Stimulated activated naive B cell treated with anti-CD40 and anti-IgM and Interleukin-4, amounts not matched to agents 10 μg/mL and 1 μg/mL and 100 μg/mL, for 72 hours (primary cell): ENCODE results near the gene IL1RN.

ENCODE experiments used
- ATAC-seq, 2 donors: fragments of 150-1000 bp; cut with Tn5 transposase; replicated peaks; 2 replicates each; pipeline ENCODE4 v1.10.0; 2021; ENCODE audit warnings: moderate library complexity in 1 of 2
- DNase-seq: peaks from one replicate; pipeline ENCODE4 v3.0.0; 2021
- H3K27ac Mint-ChIP-seq: one replicate; pipeline ENCODE4 v1.8.0; 2022; ENCODE audit warnings: mild to moderate bottlenecking, mixed read lengths
- H3K27me3 Mint-ChIP-seq, 2 donors: one replicate each; pipeline ENCODE4 v1.8.0; 2022; ENCODE audit warnings: mixed read lengths in 2 of 2
- H3K36me3 Mint-ChIP-seq, 2 donors: one replicate each; pipeline ENCODE4 v1.8.0; 2022; ENCODE audit warnings: mixed read lengths in 2 of 2, mild to moderate bottlenecking in 1 of 2
- H3K4me1 Mint-ChIP-seq, 2 donors: one replicate each; pipeline ENCODE4 v1.8.0; 2022; ENCODE audit warnings: mixed read lengths in 2 of 2, mild to moderate bottlenecking in 1 of 2
- H3K4me3 Mint-ChIP-seq, 2 donors: one replicate each; pipeline ENCODE4 v1.8.0; 2022; ENCODE audit warnings: mild to moderate bottlenecking in 2 of 2, mixed read lengths in 2 of 2, moderate library complexity in 1 of 2
- H3K9me3 Mint-ChIP-seq, 2 donors: one replicate each; pipeline ENCODE4 v1.8.0; 2022; ENCODE audit warnings: mixed read lengths in 2 of 2, mild to moderate bottlenecking in 1 of 2

IL1RN gene

DNA sequence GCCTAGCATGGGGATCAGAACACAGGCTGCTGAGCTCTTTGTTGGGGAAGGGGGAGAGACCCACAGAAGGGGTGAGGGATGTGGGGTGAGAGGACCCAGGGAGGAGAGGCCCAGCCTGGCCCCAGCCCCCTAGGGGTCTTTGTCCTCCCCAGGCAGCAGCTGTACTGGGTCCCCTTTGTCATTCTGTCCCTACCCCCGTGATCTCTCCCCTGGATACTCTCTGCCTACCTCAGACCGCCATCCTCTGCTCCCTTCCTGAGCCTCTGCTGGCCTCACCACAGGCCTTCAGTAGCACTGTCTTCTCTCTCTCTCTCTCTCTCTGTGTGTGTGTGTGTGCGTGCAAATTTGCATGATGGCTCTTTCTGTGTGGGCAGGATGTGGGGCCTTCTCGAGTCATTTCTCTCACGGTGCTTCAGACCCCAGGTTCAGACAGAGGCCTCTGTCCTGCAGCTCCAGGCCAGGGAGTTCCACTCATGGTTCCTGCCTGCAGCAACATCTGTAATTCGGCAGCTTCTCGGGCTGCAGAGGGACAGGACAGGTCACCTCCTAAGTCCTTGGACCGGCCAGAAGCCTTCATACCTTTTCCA is 47.7 kb downstream of the IL1RN start:
- Mint-ChIP-seq H3K9me3 (peaks cover 4 to 5% of the 10 kb centered on the region in 2 donors), H3K4me3 (peak overlapping the region; percentile 81 to 82)
- DNase-seq = peak; percentile 73

DNA sequence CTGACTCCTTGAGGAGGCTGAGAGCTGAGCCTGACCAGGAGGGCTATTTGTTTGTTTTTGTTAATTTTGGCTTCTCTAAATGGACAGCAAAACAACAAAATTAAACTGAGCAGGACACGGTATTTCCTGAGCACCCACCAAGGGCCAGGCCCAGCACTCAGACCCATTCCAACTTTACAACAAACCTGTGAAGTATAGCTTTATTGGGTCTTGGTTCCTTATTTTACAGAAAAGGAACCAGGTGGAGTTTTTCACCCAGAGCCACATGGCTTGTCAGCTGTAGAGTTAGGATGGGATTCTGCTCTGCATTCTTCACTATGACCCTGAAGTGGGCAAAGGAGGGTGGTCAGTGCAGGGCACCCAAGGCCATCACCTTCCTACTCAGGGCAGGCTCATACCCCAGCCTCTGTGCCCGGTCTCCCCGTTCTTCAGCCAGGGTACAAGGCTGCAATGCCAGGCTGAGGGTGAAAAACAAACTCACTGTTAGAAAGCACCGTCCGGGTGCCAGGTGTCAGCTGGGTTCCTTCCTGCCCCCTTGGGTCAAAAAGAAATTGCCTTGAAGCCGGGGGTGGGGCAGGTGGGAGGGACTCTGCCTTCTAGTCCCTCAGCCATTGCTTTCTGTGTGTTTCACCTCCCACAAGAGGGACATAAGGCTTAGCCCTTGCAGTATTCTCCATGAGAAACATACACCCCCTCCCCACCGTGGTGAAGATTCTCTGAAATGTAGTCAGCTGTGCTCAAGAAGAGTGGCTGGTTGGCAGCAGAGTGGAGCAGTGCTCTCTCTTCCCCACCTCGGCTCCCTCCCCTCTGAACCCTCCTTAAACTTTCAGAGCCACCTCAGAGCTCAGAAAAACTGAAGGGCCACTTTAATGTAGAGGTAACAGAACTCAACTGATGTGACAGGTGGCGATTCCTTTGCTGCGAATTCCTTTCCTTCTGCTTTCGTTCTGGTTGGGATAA is 48.6 kb downstream of the IL1RN start:
- H3K36me3 Mint-ChIP-seq = peaks cover 37 to 63% of the 10 kb centered on the region in 2 donors

More for the DNA sequence above, 47.7 kb downstream of the IL1RN start:
- ATAC-seq = peak; percentile 74
- H3K27ac Mint-ChIP-seq = peak overlapping the region; percentile 85
- peaks cover 35 to 56% of the 10 kb centered on the region in 2 donors for H3K36me3 Mint-ChIP-seq
- H3K4me1 Mint-ChIP-seq = peaks cover 61 to 85% of the 10 kb centered on the region in 2 donors
- H3K27me3 Mint-ChIP-seq = no peaks in the 10 kb centered on the region

DNA sequence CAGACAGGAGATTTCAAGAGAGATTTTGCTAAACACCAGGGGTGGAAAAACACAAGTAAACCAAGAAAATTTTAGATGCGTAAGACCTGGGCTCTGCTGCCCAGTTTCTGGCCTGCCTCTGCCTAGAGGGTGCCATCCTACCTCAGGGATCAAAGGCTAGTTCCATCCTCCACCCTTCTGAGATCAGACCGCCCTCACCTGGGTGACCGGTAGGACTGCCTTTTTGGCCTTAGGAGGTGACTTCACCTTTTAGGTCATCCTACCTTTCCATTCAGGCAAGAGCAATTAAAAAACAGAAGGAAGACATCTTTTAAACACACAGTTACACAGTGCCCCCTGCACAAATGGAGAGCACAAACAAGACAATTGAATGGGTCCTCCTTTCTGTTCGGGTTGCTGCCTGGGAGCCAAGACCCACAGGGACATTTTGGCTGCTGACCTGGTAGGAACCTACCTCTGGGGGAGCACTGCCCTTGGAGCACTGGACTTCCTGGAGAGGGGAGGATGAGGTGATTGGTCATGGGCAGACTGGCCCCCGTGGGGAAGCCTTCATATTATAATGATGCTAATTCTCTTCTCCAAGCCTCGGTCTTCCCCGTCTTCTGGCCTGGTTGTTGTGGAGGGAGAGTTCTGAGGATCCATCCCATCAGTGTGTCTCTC is 49.4 kb downstream of the IL1RN start:
- Mint-ChIP-seq H3K27ac (peak overlapping the region; percentile 88), H3K4me1 (peaks cover 62 to 91% of the 10 kb centered on the region in 2 donors), H3K9me3 (no peaks in the 10 kb centered on the region), H3K4me3 (peak overlapping the region; percentile 81 to 82), H3K36me3 (peaks cover 33 to 66% of the 10 kb centered on the region in 2 donors), H3K27me3 (no peaks in the 10 kb centered on the region)
- DNase-seq = no peak
- no peak for ATAC-seq

More for the DNA sequence above, 48.6 kb downstream of the IL1RN start:
- ATAC-seq = peak; percentile 8 to 29
- Mint-ChIP-seq H3K4me3 (peak overlapping the region; percentile 81 to 82), H3K4me1 (peaks cover 65 to 91% of the 10 kb centered on the region in 2 donors), H3K27ac (peak overlapping the region; percentile 88), H3K9me3 (peaks cover 3% of the 10 kb centered on the region in 2 donors), H3K27me3 (no peaks in the 10 kb centered on the region)
- no peak for DNase-seq

DNA sequence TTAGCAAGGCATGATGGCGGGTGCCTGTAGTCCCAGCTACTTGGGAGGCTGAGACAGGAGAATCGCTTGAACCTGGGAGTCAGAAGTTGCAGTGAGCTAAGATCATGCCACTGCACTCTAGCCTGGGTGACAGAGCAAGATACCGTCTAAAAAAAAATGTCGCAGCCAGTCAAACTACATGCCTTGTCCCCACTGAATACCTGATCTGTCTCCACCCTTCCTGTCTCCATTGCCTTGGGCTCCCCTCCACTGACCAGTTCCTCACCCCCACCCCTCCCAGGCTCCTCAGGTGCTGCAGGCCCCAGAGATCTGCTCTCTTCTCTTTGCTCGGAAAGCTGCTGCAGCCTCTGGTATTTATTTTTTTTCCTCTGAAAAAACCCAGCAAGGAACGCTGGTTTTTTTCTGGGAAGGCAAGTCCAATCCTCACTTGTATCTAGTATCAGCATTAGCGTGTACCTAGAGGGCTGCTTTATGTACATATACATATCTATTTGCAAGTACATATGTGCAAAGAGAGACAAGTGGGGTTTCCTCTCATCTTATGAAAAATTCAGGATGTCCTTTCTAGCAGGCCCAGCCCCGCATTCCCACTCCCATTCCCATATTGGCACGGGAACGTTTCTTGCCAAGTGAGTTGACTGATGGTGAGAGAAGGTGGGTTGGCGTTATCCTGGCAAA is 50.8 kb downstream of the IL1RN start:
- peaks cover 60 to 91% of the 10 kb centered on the region in 2 donors for H3K4me1 Mint-ChIP-seq
- peak overlapping the region; percentile 26 to 48 for H3K4me3 Mint-ChIP-seq
- H3K36me3 Mint-ChIP-seq = peaks cover 41 to 72% of the 10 kb centered on the region in 2 donors
- H3K27ac Mint-ChIP-seq = peak overlapping the region; percentile 28
- no peaks in the 10 kb centered on the region for H3K9me3 Mint-ChIP-seq
- ATAC-seq = no peak
- DNase-seq = no peak
- no peaks in the 10 kb centered on the region for H3K27me3 Mint-ChIP-seq

DNA sequence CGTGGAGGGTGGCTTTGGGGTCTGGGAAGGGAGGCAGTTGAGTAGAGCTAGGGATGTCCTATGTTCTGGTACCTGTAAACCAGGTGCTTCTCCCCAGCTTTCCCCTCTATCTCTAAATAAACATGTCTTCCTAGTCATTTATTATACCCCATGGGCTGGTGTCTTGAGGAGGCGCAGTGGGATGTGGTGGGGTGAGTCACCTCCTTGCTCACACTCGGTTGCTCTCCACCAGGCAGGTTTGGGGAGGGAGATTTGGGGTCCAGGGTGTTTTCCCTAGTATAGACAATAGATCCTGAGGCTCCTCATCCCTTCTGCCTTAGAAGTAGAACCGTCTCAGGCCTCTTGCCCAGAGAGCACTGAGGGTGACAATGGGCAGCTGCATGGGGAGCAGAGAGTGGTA is 51.5 kb downstream of the IL1RN start:
- no peak for ATAC-seq
- Mint-ChIP-seq H3K4me3 (peak overlapping the region; percentile 14 to 67), H3K36me3 (peaks cover 43 to 75% of the 10 kb centered on the region in 2 donors)

DNA sequence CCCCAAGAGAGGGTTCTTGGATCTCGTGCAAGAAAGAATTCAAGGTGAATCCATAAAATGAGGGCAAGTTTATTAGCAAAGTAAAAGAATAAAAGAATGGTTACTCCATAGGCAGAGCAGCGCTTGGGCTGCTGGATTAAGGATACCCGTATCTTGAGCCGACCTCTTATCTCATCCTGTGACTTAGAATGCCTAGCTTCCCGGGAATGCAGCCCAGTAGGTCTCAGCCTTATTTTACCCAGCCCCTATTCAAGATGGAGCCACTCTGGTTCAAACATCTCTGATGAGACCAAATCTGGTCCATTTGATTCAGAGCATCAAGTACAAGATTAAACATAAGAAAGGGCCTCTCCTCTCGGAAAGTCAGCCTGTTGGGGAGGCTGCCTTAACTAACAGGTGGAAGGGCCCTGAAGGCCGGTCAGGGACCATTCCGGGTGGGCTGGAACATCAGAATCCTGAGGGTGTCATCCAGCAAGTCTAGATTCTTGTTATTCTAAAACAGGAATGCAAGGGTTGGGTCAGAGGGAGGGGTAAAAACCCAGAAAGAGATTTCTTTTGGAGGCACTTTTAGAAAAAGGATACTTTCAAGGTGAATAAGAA is 52.1 kb downstream of the IL1RN start:
- Mint-ChIP-seq H3K36me3 (peaks cover 42 to 71% of the 10 kb centered on the region in 2 donors), H3K9me3 (no peaks in the 10 kb centered on the region), H3K4me3 (peak overlapping the region in 1 of 2 donors; percentile 14), H3K4me1 (peaks cover 60 to 88% of the 10 kb centered on the region in 2 donors), H3K27me3 (no peaks in the 10 kb centered on the region), H3K27ac (peak overlapping the region; percentile 78)
- ATAC-seq (no peak), DNase-seq (no peak)

More for the DNA sequence above, 51.5 kb downstream of the IL1RN start:
- Mint-ChIP-seq H3K27ac (peak overlapping the region; percentile 78), H3K27me3 (no peaks in the 10 kb centered on the region), H3K9me3 (no peaks in the 10 kb centered on the region), H3K4me1 (peaks cover 61 to 91% of the 10 kb centered on the region in 2 donors)
- no peak for DNase-seq

DNA sequence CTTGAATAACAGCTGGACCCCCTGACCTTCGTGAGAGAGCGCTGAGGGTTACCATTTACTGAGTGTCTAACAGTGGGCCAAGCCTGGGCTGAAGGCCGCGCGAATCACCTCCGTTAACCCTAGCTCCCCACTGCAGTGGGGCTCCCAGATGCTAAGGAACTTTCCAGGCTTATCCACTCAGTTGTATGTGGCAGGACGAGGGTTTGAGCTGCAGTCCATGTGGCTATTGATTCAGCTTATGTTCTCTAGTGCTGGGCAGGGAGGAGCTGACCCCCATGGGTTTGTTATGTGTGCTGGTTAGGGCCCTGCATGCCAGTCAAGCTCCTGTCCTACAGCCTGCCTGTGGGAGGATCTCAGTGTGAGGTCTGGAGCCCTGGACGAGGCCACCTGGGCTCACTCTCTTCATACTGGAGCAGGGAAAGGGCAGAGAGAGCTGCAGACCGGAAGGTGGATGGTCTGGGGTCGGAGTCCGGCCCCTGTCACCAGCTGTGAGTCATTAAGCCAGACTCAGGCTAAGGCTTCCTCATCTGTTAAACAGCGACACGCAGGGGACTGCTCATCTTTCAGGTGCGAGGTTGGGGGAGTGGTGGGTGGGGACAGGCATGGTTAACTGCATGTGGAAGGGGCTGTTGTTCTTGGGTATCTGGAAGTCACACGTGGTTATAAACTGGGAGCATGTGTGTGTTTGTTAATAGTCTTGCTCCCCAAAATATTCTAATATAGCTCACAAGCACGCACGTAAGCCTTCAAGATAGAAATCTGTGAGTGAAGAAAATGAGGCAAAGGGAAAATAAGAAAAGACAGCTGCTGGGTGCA is 52.9 kb downstream of the IL1RN start:
- no peaks in the 10 kb centered on the region for H3K9me3 Mint-ChIP-seq
- peak overlapping the region; percentile 91 for H3K27ac Mint-ChIP-seq
- H3K36me3 Mint-ChIP-seq = peaks cover 41 to 73% of the 10 kb centered on the region in 2 donors
- ATAC-seq = peak; percentile 46 to 47
- no peak for DNase-seq
- peaks cover 59 to 90% of the 10 kb centered on the region in 2 donors for H3K4me1 Mint-ChIP-seq
- H3K4me3 Mint-ChIP-seq = peak overlapping the region; percentile 57 to 66
- no peaks in the 10 kb centered on the region for H3K27me3 Mint-ChIP-seq

DNA sequence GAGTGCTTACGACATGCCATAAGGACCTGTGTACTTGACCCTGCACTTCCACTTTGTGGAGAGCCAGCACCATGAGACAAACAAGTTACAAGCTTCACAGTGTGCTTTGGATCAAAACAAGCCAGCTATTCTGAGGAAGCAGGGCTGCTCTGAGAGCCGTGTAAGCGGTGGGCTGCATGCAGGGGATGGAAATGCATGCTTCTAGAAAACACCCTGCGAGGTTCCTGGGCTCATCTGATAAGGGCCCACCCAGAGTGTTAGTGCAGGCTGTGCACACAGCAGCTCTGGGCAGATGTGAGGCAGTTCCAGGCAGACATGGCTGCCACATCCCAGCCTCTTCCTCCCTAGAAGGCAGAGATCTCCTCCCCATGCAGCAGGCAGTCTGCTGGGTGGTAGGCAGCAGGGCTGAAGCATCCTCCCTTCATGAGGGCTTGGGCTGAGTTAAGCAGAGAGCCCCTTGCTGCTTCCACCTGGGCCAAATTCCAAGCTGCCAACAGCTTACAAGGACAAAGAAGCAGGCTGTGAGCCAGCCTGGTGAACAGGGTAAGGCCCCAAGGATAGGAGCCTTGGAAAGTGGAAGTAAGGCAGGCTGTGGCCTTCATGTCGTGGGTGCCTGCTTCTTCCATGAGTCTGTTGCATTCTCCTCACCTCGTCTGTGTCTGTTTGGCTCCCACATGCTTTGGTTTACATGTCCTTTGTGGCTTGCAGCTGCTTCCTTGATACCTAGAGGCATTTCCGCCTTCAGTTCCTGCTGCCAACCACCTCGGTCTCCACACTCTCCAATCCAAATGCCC is 54.1 kb downstream of the IL1RN start:
- peak; percentile 17 to 29 for ATAC-seq
- no peak for DNase-seq
- Mint-ChIP-seq H3K27me3 (no peaks in the 10 kb centered on the region), H3K4me1 (peaks cover 64 to 93% of the 10 kb centered on the region in 2 donors), H3K9me3 (no peaks in the 10 kb centered on the region), H3K27ac (peak overlapping the region; percentile 66), H3K4me3 (peak overlapping the region; percentile 21 to 66), H3K36me3 (peaks cover 45 to 79% of the 10 kb centered on the region in 2 donors)

DNA sequence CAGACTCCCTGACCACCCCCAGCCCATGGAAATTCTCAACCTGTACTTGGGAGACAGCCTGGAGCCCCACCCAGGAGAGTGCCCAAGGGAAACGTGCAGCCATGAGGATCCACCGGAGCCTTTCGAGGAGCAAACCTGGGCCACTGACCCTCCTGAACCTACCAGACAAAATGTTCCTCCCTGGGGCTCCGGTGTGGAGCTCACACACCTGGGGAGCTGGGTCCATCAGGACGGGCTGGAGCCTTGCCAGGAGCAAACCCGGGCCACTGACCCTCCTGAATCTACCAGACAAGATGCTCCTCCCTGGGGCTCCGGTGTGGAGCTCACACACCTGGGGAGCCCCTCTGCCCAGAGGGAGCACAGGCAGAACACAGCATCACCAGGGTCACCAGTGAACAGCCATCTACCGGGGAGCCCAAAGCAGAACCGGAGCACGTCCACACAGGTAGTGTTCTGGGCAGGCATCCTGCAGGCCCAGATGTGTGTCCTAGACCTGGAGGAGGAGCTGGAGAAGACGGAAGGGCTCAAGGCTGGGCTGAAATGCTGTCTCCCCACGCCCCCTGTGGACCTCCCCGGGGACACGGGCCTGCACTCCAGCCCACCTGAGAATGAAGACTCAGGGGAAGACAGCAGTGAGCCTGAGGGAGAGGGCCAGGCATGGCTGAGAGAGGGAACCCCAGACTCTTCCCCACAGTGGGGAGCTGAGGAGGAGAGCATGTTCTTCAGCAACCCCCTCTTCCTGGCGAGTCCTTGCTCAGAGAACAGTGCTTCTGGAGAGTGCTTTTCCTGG is 55.3 kb downstream of the IL1RN start:
- ATAC-seq (no peak), DNase-seq (no peak)
- Mint-ChIP-seq H3K27me3 (no peaks in the 10 kb centered on the region), H3K27ac (peak overlapping the region; percentile 59), H3K9me3 (no peaks in the 10 kb centered on the region), H3K36me3 (peaks cover 40 to 72% of the 10 kb centered on the region in 2 donors), H3K4me3 (peak overlapping the region in 1 of 2 donors; percentile 70), H3K4me1 (peaks cover 61 to 95% of the 10 kb centered on the region in 2 donors)

DNA sequence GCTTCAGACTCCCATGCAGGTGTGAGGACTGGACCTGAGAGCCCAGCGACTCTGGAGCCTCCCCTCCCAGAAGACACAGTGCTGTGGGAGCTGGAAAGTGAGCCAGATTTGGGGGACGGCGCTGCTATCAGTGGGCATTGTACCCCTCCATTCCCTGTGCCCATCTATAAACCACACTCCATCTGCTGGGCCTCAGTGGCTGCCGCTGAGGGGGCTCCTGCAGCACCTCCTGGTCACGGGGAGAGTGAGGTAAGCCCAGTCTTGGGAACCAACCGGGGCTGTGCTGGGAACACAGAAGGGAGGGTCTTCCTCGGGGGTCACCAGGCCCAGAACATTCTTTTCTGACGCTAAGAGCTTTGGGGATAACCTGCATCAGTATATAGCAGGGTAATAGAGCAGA is 55.9 kb downstream of the IL1RN start:
- Mint-ChIP-seq H3K36me3 (peaks cover 41 to 72% of the 10 kb centered on the region in 2 donors), H3K4me1 (peaks cover 62 to 96% of the 10 kb centered on the region in 2 donors), H3K9me3 (no peaks in the 10 kb centered on the region), H3K27ac (no peak overlapping the region), H3K27me3 (no peaks in the 10 kb centered on the region), H3K4me3 (no peak overlapping the region)
- no peak for DNase-seq
- ATAC-seq = no peak
